ENCODE results near the gene FARP2. TPM values are rescaled to one million over a fixed set of nuclear protein-coding genes. Genes with fewer than 3 reads are reported as not detected.
A peak's percentile ranks its signal among the peaks of the same experiment; 100 is the strongest.

The FARP2 gene
- total and polyA plus RNA-seq, 2 of the 13 experiments (the other 11 are each of a cell fraction or from before 2014, with no cell fraction given), result 28.0 to 45.4 TPM

- DNase-seq (ENCODE audit: low spot score) (peak; percentile 66), ATAC-seq (peak; percentile 69), FAIRE-seq (peak; percentile 79)
- intact Hi-C loops (cut with micrococcal nuclease; ENCODE audit: unreplicated experiment) (loop anchor here (2.0 kb wide), 1 partner anchor 15 kb away; no protein-coding TSS in a partner anchor), in situ Hi-C loops (cut with HindIII; ENCODE audit: extremely low pct_ligation_motif_present, low pct_unique_long_range_greater_than_20kb) (no loop called here)
- Histone ChIP-seq H3K4me1 (ENCODE audit: insufficient read depth, low read length) (peaks cover 47% of the 10 kb centered on the region), H3K36me3 (replicated peaks in 1 of 2; ENCODE audit: control insufficient read depth in 1 of 2, insufficient read depth in 2 of 2, low read length in 2 of 2) (peaks cover 23 to 68% of the 10 kb centered on the region in 2 experiments), H3K4me3 (replicated peaks in 1 of 3; ENCODE audit: insufficient read depth in 1 of 3, low read depth in 2 of 3, low read length in 3 of 3) (no peak overlapping the region), H3K79me2 (ENCODE audit: insufficient read depth, low read length) (no peaks in the 10 kb centered on the region), H3K27me3 (ENCODE audit: control insufficient read depth in 1 of 2, insufficient read depth in 2 of 2, low read length in 2 of 2) (no peaks in the 10 kb centered on the region), H4K20me1 (ENCODE audit: insufficient read depth, low read length) (no peaks in the 10 kb centered on the region), H2AFZ (ENCODE audit: low read length) (no peak overlapping the region), H3K9me3 (ENCODE audit: low read length) (no peaks in the 10 kb centered on the region), H3K9ac (ENCODE audit: insufficient read depth, low read depth, low read length) (no peak overlapping the region), H3K4me2 (ENCODE audit: low read depth, low read length) (peak overlapping the region; percentile 13; the same call in 1 of the 2 replicates), H3K27ac (ENCODE audit: extremely low read length, insufficient read depth, low read length) (peak overlapping the region; percentile 10)
- ChIA-PET CTCF (ENCODE audit: low intra/inter-chr PET ratio, low total read pairs) (no interaction called here), POLR2A (no interaction called here)
- BruUV-seq (replicated peaks), result no TSS peak
- 46% methylated on average over 6 of the region's 6 CpGs for WGBS (ENCODE audit: low lambda C conversion rate)
- TF ChIP-seq CCAR2 (optimal IDR thresholded peaks at IDR 0.05; ENCODE audit: low read depth, low read length) (no peak), ETV5 (CRISPR knock-in tag; IDR thresholded peaks at IDR 0.05; ENCODE audit: borderline replicate concordance) (no peak), ARID2 (CRISPR knock-in tag; IDR thresholded peaks at IDR 0.05; ENCODE audit: borderline replicate concordance) (no peak), ZNF512 (CRISPR knock-in tag; IDR thresholded peaks at IDR 0.05) (no peak), TAF15 (IDR thresholded peaks at IDR 0.05; ENCODE audit: low read depth, low read length, poor library complexity, severe bottlenecking) (no peak), NCOR1 (IDR thresholded peaks at IDR 0.05; ENCODE audit: borderline replicate concordance, low read length) (no peak), ZNF235 (CRISPR knock-in tag; IDR thresholded peaks at IDR 0.05; ENCODE audit: borderline replicate concordance) (no peak), ZNF460 (CRISPR knock-in tag; IDR thresholded peaks at IDR 0.05; ENCODE audit: borderline replicate concordance) (no peak), ZBTB33 (CRISPR knock-in tag; IDR thresholded peaks at IDR 0.05) (no peak), ZNF672 (CRISPR knock-in tag; IDR thresholded peaks at IDR 0.05) (no peak), AKAP8 (CRISPR knock-in tag; IDR thresholded peaks at IDR 0.05) (no peak), THRA (CRISPR knock-in tag; IDR thresholded peaks at IDR 0.05; ENCODE audit: borderline replicate concordance) (0 out of 2 replicates have a peak, but pooled peaks have one; percentile 9), CERS6 (CRISPR knock-in tag; IDR thresholded peaks at IDR 0.05) (no peak), DMAP1 (CRISPR knock-in tag; IDR thresholded peaks at IDR 0.05) (no peak), SMYD3 (CRISPR knock-in tag; IDR thresholded peaks at IDR 0.05) (no peak)
These were observed 61.5 kb downstream of the FARP2 start for GRCh38 chr2:241417626-241418025.

Measured in HepG2 (cell line).